BE2C (cell line): ENCODE measurements around the gene USP48.

Experiments
- DNase-seq: peaks from one replicate; pipeline ENCODE4 v3.0.0-alpha.2; 2020
- H3K27me3 ChIP-seq: fragments of 250-450 bp; sonication (Bioruptor Pico); 2 replicates; pipeline ENCODE4 v1.5.1; 2020; ENCODE audit warnings: mild to moderate bottlenecking
- H3K36me3 ChIP-seq: fragments of 250-450 bp; sonication (Bioruptor Pico); 2 replicates; pipeline ENCODE4 v1.5.1; 2020; ENCODE audit warnings: mild to moderate bottlenecking
- H3K4me1 ChIP-seq: fragments of 250-450 bp; sonication (Bioruptor Pico); 2 replicates; pipeline ENCODE4 v1.5.1; 2020
- H3K4me3 ChIP-seq: 2 replicates; pipeline ENCODE4 v1.5.1; 2011; ENCODE audit warnings: low read depth, low read length
- H3K9me3 ChIP-seq: fragments of 250-450 bp; sonication (Bioruptor Pico); 2 replicates; pipeline ENCODE4 v1.5.1; 2020
- CTCF ChIP-seq: IDR thresholded peaks from 2 replicates; pipeline ENCODE4 v1.5.1; 2012; ENCODE audit warnings: mild to moderate bottlenecking, low read depth, low read length

Gene USP48

GRCh38 chr1:21641967-21642739 is 140.8 kb downstream of the USP48 start:
- no peak for DNase-seq
- no peaks in the 10 kb centered on the region for H3K36me3 ChIP-seq
- H3K9me3 ChIP-seq, result no peaks in the 10 kb centered on the region
- no peaks in the 10 kb centered on the region for H3K4me1 ChIP-seq
- TF ChIP-seq CTCF, result no peak
- no peak overlapping the region for H3K4me3 ChIP-seq
- no peaks in the 10 kb centered on the region for H3K27me3 ChIP-seq

- Histone ChIP-seq H3K4me1 (no peaks in the 10 kb centered on the region), H3K9me3 (no peaks in the 10 kb centered on the region), H3K4me3 (no peak overlapping the region), H3K36me3 (no peaks in the 10 kb centered on the region), H3K27me3 (no peaks in the 10 kb centered on the region)
- no peak for DNase-seq
- TF ChIP-seq CTCF, result no peak
Measured at GRCh38 chr1:21641537-21641936, 141.4 kb downstream of the USP48 start.

- Histone ChIP-seq H3K4me3 (no peak overlapping the region), H3K9me3 (no peaks in the 10 kb centered on the region), H3K27me3 (no peaks in the 10 kb centered on the region), H3K36me3 (no peaks in the 10 kb centered on the region), H3K4me1 (no peaks in the 10 kb centered on the region)
- DNase-seq, result no peak
- no peak for TF ChIP-seq CTCF
Measured at GRCh38 chr1:21641076-21641475, 141.9 kb downstream of the USP48 start.

GRCh38 chr1:21640653-21641052 is 142.3 kb downstream of the USP48 start:
- Histone ChIP-seq H3K4me3 (no peak overlapping the region), H3K27me3 (no peaks in the 10 kb centered on the region), H3K36me3 (no peaks in the 10 kb centered on the region), H3K4me1 (no peaks in the 10 kb centered on the region), H3K9me3 (no peaks in the 10 kb centered on the region)
- no peak for TF ChIP-seq CTCF
- DNase-seq, result no peak

- H3K4me1 ChIP-seq, result no peaks in the 10 kb centered on the region
- no peaks in the 10 kb centered on the region for H3K36me3 ChIP-seq
- H3K9me3 ChIP-seq, result no peaks in the 10 kb centered on the region
- no peak overlapping the region for H3K4me3 ChIP-seq
- no peak for DNase-seq
- TF ChIP-seq CTCF, result no peak
- no peaks in the 10 kb centered on the region for H3K27me3 ChIP-seq
Measured at GRCh38 chr1:21639594-21640041, 143.3 kb downstream of the USP48 start.

- Histone ChIP-seq H3K4me1 (no peaks in the 10 kb centered on the region), H3K4me3 (no peak overlapping the region), H3K9me3 (no peaks in the 10 kb centered on the region), H3K27me3 (no peaks in the 10 kb centered on the region), H3K36me3 (no peaks in the 10 kb centered on the region)
- DNase-seq, result no peak
- no peak for TF ChIP-seq CTCF
Measured at GRCh38 chr1:21638531-21639341, 144.2 kb downstream of the USP48 start.
